ENCODE results near the gene URB1.

Gene URB1

DNA sequence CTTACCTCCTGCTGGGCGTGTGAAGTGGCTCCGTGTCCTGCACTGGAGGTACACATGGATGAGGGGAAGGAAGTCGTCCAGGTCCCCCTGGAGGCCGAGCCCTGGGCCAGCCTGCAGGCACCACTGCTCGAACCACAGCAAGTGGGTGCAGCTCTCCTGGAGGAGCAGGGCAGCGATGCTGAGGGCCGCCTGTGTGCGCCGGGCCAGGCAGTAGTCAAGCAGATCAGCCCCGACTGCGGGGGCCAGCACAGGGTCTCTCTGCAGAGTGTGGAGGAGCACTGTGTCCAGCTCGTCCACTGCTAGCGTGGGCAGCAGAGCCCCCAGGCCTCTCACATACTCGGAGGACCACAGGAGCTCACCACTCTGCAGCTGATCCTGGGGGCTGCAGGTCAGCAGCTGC, 45.9 kb downstream of the URB1 start:
- DNase-seq (ENCODE audit: extremely low read depth in 1 of 2, low read depth in 1 of 2) = no peak

DNA sequence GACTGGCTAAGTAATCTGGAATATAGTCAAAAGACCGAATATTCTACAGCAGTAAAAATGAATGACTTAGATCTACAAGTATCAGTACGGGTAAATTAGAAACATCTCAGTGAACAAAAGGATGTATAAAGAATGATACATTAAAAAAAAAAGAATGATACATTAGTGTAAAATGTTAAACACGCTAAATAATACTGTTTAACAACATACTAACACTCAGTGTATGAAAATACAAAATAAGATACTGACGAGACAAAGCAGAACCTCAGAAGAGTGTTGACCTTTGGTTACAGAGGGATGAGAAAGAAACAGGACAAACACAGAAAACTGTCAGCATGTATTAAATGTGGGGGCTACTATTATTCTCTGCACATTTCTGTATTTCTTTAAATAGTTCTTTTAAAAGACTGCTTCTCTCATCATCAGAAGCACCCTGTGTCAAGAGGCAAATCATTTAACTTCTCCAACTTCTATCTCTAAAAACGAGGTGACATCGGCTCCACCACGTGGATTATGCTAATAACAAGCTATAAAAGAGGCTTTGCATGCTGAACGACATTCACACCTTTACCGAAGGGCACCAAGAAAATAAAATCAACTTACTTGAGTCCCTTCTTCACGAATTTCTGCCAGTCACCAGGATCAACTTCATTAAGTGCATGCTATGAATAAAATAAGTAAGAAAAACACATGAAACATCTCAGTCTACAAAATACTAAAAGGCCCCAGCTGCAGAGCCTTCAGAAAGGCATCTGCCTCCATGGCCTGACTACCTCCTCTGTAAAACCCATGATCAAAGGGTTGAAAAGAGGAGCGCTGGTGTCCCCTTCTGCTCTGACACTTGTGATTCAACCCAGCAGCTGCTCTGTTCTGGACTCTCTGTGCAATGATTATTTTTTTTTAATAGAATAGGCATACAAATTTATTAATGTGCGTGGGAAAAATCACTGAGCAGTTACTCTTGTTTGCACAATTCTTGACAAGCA, 51.7 kb downstream of the URB1 start:
- DNase-seq (ENCODE audit: extremely low read depth in 1 of 2, low read depth in 1 of 2) = no peak

DNA sequence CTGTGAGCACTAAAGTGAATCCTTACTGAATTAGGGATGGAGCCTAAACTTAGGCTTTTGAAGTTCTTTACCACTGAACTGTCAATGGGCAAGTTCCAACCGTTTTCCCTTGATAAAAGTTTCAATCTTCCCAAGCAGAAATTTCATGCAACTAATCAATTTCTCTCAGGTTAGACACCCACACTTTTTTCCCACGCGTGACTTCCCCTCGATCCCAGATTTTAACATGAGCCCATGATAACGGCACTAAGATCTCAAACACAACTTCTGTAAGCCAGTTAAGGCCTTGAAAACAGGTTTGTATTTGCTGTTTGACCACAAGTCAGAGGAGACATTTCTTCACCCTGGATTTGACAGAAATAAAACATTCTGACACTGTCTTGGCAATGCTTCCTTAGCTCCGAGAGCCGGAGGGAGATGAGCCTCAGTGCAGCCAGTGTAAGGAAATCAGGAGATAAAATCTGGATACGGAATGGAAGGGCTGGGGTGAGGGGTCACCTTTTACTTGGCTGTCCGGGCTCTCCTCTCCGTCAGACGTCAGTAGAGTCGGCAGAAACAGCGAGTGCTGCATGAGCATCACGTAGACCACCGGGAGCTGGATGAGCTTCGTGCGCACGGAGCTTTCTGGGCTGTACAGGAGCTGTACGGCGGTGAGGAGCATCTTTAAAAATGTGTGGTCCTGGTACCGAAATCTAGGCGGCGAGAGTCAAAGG, 54.4 kb downstream of the URB1 start:
- no peak for DNase-seq (ENCODE audit: extremely low read depth in 1 of 2, low read depth in 1 of 2)

DNA sequence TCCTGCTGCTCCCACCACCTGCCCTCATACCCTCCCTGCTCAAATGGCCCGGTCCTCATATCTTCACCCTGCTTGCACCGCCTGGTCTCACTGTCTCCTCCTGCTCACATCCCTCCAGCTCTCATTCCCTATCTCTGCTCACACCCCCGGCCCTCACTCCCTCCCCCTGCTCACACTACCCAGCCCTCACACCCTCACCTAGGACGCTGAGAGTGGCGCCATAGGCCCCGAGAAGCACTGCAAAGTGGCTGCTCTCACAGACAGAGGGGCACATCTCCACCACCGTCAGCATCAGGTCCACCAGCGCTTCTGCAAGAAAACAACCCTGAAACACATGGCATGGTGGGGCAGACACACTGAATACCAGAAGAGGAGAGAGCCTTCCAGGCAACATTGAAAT, 55.6 kb downstream of the URB1 start:
- no peak for DNase-seq (ENCODE audit: extremely low read depth in 1 of 2, low read depth in 1 of 2)

DNA sequence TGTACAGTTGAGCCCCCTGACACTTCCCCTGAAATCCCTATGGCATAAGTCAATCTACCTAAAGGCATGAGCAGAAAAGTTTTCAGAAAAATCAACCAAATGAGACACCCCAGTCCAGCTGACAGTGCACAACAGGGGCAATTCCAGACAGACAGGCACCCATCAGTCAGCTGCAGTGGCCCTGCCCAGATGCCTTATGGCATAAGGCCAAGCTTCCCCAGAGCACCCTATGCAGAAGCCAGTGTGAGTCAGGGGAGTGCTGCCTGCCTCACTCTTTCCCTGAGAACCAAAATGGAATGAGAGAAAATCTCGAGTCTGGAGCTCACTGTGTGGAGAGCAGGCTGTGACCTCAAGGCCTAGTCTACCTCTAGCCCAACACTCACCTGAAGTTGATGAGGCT, 56.1 kb downstream of the URB1 start:
- no peak for DNase-seq (ENCODE audit: extremely low read depth in 1 of 2, low read depth in 1 of 2)

DNA sequence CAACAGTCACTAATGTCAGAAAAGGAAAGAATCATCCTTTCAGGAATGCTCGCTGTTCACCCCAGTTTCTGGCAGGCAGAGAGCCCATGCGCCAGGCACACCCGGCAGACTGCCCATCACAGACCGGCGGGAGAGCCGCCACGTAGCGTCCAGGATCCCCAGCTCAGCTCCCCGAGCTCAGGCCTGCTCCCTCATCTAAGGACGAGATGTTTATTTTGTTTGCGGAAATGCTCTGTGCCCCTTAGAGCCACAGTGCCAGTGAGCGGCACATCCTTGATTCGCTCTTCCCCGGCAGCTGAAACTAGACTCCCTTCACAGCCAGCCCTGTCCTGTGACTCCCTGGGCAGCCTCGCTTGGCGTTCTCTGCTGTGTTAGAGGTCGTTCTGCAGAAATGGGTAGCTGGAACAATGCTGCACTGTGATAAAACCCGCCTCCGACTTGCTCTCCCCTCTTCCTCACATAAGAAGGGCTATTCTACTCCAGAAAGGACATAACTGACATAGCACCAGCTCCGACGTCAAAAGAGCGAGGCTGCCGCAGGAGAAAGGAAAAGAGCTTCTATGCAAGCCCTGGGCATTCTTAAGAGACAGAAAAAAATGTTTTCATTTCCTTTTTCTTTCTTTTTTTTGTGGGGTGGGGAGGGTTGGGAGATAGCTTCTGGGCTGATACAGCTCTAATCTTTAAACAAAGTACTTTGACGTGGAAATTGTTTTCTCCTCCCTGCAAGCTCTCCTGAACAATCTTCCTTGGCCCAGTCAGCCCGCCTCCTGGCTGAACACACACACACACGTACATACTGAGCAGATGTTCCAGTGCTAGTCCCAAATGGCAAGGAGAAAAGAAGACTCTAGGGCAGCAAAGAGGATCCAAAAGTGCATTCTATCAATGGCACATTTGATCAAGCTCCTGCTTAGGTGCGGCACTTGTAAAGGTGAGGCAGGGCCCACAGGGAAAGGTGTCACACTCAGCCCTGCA, 56.9 kb downstream of the URB1 start:
- DNase-seq (ENCODE audit: extremely low read depth in 1 of 2, low read depth in 1 of 2) = no peak

DNA sequence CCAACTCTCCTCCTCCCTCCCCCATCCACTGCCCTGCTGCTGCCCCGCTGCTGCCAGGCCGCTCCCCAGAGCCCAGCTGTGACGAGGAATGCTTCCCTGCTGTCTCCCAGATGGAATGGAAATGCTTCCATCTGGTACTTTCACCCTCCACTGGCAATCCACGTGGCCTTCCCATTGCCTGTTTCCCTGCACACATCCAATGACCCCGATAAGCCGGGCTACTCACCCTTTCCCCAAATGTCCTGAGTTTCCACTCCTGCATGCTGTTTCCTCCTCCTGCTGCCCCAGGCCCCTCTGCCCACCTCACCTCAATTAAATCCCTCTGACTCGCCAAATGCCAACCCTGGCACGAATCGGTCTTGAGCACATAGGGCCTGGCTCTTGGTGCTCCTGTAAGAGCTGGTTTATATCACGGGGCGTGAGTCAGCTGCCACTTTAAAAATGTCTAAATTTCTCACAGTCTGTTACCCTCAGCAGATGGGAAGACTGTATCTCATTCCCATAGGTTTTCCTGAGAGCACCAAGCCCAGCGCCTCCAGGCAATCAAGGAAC, 57.8 kb downstream of the URB1 start:
- DNase-seq (ENCODE audit: extremely low read depth in 1 of 2, low read depth in 1 of 2) = no peak

DNA sequence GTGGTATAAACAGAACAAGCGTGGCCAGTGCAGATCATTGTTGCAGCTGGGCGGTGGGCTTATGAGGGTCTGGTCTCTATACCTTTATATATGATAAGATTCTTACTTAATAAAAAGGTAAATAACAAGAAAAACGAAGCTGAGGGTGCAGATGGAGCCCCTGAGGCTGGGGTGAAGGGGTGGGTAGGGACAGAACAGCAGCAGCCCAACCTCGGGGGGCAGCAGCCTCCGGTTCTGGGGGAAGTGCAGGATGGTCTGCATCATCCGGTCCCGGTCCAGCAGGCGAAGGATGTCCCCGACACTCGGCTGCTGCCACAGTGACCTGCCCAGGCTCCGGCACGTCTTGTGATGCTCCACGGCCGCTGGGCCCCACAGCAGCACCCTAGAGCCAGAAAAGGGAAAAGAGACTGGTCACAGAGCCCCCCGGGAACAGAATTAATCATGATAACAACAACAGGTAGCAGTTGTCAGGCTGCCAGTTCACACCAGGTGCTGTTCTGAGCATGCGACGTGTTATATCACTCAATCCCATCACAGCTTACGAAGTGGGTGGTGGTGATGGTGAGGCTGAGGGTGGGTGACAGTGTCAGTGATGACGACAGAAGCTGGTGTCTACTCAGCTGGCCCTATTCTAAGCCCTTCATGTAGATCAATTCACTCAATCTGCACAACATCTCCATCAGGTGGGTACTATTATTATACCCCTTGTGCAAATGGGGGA, 58.7 kb downstream of the URB1 start:
- DNase-seq (ENCODE audit: extremely low read depth in 1 of 2, low read depth in 1 of 2) = no peak

DNA sequence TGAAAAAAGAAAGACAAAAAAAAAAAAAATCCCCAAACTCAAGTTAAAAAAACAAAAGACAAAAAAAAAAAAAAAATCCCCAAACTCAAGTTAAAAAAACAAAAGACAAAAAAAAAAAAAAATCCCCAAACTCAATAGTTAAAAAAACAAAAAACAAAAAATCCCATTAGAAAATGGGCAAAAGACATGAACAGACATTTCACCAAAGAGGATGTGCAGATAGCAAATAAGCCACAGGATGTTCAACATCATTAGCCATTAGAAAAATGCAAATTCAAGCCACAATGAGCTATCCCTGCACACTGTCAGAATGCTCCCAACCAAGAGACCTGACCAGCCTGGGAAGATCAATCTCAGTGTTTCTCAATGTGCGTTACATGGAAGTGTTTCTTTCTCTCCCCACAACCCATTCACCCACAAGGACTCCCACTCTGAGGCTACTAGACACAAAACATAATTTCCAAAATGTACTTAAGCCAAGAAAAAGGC, 60.3 kb downstream of the URB1 start:
- DNase-seq (ENCODE audit: extremely low read depth in 1 of 2, low read depth in 1 of 2) = no peak

DNA sequence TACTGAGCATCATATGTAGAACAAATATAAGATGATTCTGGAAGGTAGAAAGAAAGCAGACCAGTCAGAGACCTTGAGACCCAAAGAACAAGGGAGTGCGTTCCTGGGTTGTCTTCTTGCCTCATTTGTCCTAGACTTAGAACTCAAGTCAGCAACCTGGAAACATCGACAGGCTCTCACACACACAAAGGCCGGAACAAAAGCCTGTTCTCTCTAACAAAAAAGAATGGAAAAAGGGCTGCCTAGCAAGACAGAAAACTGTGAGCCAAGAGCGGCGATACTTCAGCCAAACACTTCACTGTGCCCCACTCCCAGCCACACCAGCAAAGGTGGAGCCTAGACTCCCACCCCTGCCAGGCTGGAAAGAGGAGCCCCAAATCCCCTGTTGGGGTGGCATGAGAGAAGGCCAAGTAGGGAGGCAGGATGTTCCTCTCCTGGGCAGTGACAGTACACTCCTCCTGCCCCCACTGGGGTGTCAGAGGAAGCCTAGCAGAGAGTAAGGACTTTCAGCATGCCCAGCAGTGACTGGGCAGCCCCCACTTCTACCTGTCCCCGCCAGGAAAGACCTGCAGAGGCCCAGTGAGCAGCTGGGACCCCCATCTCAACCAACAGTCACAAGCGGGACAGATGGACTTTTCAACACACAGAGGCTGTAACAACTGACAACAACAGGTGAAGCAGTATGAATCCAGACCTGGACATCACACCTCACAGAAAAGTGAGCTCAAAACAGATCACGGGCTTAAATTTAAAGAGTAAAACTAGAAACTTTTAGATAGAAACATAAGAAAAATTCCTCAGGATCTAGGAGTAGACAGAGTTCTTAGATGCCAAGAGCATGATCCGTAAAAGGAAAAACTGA, 61.1 kb downstream of the URB1 start:
- no peak for DNase-seq (ENCODE audit: extremely low read depth in 1 of 2, low read depth in 1 of 2)

DNA sequence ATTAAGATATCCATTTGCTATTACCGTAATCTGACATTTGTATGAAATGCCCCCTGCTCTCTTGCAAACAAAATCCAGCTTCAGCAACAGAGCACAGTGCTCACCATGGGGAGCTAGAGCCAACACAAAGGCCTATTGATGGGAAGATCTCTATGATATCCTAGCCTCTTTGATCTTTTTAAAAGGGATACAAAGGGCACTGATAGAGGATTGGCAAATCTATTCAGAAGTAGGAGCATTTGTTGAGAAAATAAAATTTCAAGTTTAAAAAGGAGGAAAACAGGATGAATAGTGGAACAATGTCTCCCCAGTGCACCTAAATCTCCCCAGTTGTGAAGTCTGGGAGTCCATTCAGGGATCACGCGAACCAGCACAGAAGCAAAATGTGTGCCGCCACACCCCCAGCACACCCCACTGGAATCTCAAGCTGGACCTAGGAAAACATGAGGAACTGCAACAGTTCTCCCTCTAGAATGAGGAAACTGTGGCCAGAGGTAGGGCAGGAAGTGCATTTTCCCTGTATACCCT, 62.0 kb downstream of the URB1 start:
- DNase-seq (ENCODE audit: extremely low read depth in 1 of 2, low read depth in 1 of 2) = no peak

DNA sequence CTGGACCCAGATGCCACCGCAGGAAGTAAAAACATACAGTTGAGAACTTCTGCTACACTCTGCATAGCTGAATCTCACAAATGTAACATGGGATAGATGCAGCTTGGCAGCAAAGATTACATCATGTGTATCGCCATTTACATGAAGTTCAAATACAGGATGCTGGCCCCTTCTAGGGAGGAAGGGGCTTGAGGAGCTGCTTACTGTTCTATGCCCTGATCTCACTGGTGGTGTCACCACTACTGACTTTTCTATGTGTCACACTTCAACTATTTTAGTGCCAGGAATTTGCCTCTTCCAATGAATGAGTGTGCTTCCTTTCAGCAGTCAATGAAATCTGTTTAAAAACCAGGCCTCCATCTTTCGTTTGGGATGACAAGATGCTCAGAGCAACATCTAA, 63.0 kb downstream of the URB1 start:
- no peak for DNase-seq (ENCODE audit: extremely low read depth in 1 of 2, low read depth in 1 of 2)

DNA sequence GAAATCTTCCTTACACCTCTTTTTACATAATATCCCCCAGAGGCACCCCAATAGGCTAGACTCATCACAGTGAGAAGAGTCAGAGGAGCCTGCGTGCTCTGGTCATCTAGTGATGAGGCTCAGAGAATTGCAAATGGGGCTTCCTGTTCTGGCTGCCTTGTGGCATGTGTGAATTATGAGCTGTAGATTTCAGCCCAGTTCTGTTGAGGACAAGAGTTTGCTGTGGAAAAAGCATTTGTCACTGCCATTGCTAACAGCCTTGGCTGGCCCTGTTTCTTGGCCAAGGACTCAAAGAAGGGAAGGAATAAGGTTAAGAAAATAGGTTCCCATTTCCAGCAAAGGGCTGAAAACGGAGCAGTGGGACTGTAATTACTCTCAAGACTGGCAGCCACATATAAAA, 63.5 kb downstream of the URB1 start:
- no peak for DNase-seq (ENCODE audit: extremely low read depth in 1 of 2, low read depth in 1 of 2)

DNA sequence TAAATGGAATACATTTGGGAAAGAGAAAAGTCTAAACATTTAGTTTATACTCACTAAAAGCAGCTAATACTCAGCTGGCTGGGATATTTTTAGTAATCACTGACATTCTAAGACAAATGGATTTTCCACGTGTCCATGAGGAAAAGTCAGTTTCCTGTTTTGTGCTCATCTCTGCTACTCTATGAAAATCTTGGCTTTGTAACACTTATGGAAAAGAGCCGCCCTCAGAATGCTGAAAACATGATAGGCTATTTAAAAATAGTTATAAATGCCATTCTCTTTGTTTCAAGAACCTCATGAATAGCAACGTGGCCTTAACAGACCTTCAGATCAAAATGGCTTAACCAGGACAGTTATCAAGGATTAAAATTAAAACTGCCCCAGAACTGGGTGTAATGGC, 64.2 kb downstream of the URB1 start:
- DNase-seq (ENCODE audit: extremely low read depth in 1 of 2, low read depth in 1 of 2) = no peak

DNA sequence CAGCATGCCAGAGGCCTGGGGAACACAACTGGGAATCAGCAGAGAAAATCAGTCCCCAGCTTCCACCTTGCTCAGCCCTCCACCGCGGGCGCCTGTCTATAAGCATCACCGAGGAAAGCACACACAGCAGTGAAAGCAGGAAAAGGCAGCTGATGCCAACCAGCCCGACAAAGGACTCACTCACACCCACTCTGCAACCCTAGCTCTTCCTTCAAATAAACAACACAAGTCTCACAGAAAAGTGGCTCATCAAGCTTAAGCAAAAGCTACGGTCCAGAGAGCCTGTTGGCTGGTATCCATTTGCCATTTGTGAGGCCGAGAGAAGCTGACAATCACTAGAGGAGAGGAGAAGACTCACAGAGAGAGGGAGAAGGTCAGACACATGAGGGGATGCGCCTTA, 67.1 kb downstream of the URB1 start:
- no peak for DNase-seq (ENCODE audit: extremely low read depth in 1 of 2, low read depth in 1 of 2)

DNA sequence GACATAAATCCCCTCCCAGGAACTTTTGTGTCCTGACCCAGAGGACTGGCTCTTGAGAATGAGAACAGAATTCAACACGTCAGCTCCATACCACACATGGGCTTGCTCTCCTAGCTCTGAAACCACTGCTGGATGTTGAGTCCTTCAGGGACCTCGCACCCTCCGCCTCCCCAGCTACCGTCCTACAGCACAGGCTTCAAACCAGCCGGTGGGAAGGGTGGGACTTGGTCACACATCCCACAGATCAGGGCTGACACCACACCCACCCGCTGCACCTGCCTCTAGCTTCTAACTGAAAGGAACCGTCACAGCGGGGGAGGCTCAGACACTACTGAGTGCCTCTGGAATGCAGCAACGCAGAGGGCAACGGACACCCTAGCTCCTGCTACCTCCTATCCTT, 70.1 kb downstream of the URB1 start:
- DNase-seq (ENCODE audit: extremely low read depth in 1 of 2, low read depth in 1 of 2) = no peak

DNA sequence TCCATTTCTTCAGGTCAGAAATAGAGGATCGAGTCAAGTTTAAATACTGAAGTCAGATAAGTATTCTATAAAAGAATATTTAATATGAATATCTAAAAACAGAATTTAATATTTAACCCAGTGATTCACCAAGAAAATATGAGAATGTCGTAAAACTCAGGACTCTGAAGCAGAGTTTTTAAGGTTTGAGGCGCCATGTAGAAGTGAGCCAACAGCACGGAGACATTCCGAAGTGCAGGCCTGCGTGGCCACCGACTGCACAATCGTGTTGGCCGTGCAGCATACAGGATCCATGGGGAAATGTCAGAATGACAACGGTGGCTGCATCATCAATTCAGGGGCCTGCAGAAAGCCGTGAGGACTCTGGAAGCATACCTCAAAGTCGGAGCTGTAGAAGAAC, 70.7 kb downstream of the URB1 start:
- no peak for DNase-seq (ENCODE audit: extremely low read depth in 1 of 2, low read depth in 1 of 2)

DNA sequence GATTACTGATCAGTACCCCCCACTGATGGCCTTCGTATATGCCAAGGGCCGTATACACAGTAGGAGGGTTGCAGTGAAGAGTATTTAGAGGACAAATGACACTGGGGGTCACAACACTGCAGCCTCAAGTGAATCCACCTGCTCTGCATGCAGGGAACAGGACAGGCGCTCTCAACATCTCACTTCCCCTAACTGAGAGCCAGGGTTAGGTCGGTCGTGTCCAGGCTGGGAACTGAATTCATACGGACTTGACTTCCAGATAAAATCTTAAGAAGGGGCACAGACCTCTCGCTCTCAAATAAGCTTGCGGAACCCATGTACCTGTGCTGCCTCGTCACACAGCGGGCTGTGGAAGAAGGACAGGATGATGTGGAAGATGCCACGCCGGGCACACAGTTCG, 71.3 kb downstream of the URB1 start:
- DNase-seq (ENCODE audit: extremely low read depth in 1 of 2, low read depth in 1 of 2) = no peak

DNA sequence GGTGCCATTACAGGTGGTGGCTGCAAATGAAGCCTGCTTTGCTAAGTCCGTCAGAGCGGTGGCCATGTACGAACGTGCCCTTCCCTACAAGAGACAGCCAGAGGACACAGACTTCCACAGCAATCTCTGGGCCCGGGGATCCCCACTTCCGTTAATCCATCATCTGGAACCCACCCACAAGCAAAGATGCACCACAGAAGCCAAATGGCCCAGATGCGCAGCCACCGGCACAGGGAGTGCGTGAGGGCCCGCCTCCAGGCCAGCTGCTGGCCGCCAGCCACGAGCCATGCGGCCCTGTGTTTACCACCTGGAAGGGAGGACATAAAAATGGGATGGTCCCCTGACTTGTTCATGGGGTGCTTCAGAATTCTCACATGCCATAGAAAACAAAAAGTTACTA, 72.1 kb downstream of the URB1 start:
- no peak for DNase-seq (ENCODE audit: extremely low read depth in 1 of 2, low read depth in 1 of 2)

Data from activated CD8-positive, alpha-beta memory T cell treated with anti-CD3 and anti-CD28 coated beads for 1 hour (primary cell).